Measurements from ENCODE around the gene GNAO1. TPM values are rescaled to one million over a fixed set of nuclear protein-coding genes. Genes with fewer than 3 reads are reported as not detected.

Gene GNAO1
- total RNA-seq, 1 experiment from 2014 or later, result not detected

GRCh38 chr16:56265184-56265583, 73.9 kb downstream of the GNAO1 start:
- no peak for DNase-seq (ENCODE audit: low spot score)

GRCh38 chr16:56265746-56266145, 74.5 kb downstream of the GNAO1 start:
- DNase-seq (ENCODE audit: low spot score), result no peak

GRCh38 chr16:56266641-56267607, 75.6 kb downstream of the GNAO1 start:
- no peak for DNase-seq (ENCODE audit: low spot score)

- DNase-seq (ENCODE audit: low spot score), result no peak
These were observed 76.6 kb downstream of the GNAO1 start for GRCh38 chr16:56267888-56268287.

GRCh38 chr16:56268799-56269198, 77.5 kb downstream of the GNAO1 start:
- DNase-seq (ENCODE audit: low spot score), result no peak

GRCh38 chr16:56269281-56269680, 78.0 kb downstream of the GNAO1 start:
- no peak for DNase-seq (ENCODE audit: low spot score)

- DNase-seq (ENCODE audit: low spot score), result peak; percentile 11
These were observed 78.8 kb downstream of the GNAO1 start for GRCh38 chr16:56269811-56270684.

- no peak for DNase-seq (ENCODE audit: low spot score)
These were observed 79.5 kb downstream of the GNAO1 start for GRCh38 chr16:56270828-56271227.

- no peak for DNase-seq (ENCODE audit: low spot score)
These were observed 81.2 kb downstream of the GNAO1 start for GRCh38 chr16:56272583-56272894.

GRCh38 chr16:56273615-56274014, 82.3 kb downstream of the GNAO1 start:
- no peak for DNase-seq (ENCODE audit: low spot score)

- DNase-seq (ENCODE audit: low spot score), result no peak
These were observed 83.1 kb downstream of the GNAO1 start for GRCh38 chr16:56274369-56274768.

GRCh38 chr16:56275076-56275475, 83.8 kb downstream of the GNAO1 start:
- no peak for DNase-seq (ENCODE audit: low spot score)

GRCh38 chr16:56275801-56276200, 84.5 kb downstream of the GNAO1 start:
- DNase-seq (ENCODE audit: low spot score), result no peak

- DNase-seq (ENCODE audit: low spot score), result no peak
These were observed 85.8 kb downstream of the GNAO1 start for GRCh38 chr16:56277075-56277474.

- DNase-seq (ENCODE audit: low spot score), result no peak
These were observed 87.0 kb downstream of the GNAO1 start for GRCh38 chr16:56278196-56278855.

GRCh38 chr16:56279132-56279531, 87.8 kb downstream of the GNAO1 start:
- DNase-seq (ENCODE audit: low spot score), result no peak

GRCh38 chr16:56279914-56280313, 88.6 kb downstream of the GNAO1 start:
- no peak for DNase-seq (ENCODE audit: low spot score)

GRCh38 chr16:56281249-56281805, 90.0 kb downstream of the GNAO1 start:
- DNase-seq (ENCODE audit: low spot score), result no peak

GRCh38 chr16:56282451-56282850, 91.2 kb downstream of the GNAO1 start:
- DNase-seq (ENCODE audit: low spot score), result no peak

- no peak for DNase-seq (ENCODE audit: low spot score)
These were observed 93.2 kb downstream of the GNAO1 start for GRCh38 chr16:56284521-56284920.

- DNase-seq (ENCODE audit: low spot score), result peak; percentile 49
These were observed 95.5 kb downstream of the GNAO1 start for GRCh38 chr16:56286809-56287208.

GRCh38 chr16:56288019-56288418, 96.7 kb downstream of the GNAO1 start:
- no peak for DNase-seq (ENCODE audit: low spot score)
